ENCODE data around the gene SORCS1.

DNA sequence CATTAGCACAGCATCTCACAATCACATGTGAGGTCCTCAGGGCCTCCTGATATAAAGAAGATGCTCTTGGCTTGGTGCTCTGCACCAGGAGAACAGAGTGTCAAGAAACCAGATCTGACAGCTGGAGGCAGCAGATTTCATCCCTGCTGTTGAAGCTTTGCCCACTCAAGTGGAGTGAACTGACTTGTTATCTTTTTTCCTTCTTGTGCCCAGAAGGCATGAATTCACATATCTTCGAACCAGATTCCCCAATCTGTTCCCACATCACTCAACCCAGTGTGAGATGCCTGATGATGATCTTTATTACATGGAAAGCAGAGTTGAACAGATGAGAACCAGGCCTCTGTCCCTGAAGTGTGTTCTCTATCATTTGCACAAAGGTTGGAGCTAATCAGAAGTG is 521.0 kb downstream of the SORCS1 start:
- TF ChIP-seq, protein P1, sequence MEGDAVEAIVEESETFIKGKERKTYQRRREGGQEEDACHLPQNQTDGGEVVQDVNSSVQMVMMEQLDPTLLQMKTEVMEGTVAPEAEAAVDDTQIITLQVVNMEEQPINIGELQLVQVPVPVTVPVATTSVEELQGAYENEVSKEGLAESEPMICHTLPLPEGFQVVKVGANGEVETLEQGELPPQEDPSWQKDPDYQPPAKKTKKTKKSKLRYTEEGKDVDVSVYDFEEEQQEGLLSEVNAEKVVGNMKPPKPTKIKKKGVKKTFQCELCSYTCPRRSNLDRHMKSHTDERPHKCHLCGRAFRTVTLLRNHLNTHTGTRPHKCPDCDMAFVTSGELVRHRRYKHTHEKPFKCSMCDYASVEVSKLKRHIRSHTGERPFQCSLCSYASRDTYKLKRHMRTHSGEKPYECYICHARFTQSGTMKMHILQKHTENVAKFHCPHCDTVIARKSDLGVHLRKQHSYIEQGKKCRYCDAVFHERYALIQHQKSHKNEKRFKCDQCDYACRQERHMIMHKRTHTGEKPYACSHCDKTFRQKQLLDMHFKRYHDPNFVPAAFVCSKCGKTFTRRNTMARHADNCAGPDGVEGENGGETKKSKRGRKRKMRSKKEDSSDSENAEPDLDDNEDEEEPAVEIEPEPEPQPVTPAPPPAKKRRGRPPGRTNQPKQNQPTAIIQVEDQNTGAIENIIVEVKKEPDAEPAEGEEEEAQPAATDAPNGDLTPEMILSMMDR (IDR thresholded peaks at IDR 0.05), result no peak
- TF ChIP-seq POLR2A (IDR thresholded peaks at IDR 0.05), result no peak
